GM21825 (cell line): ENCODE data around the gene AURKA.

Source experiments
- ATAC-seq: cut with Tn5 transposase; IDR thresholded peaks from one replicate; pipeline ENCODE4 v1.9.1; 2021; ENCODE audit warnings: mild to moderate bottlenecking, moderate library complexity; ENCODE audit not compliant: unreplicated experiment

The AURKA gene

GRCh38 chr20:56392132-56392880 is at the start of gene AURKA, which contains the start of gene CSTF1:
Gene AURKA (minus strand): TSS chr20:56392215. CDS start chr20:56388197, 4,018 bp downstream.
Gene CSTF1 (plus strand): TSS chr20:56392645. CDS start chr20:56395553, 2,908 bp downstream.
- peak; percentile 92 for ATAC-seq

- ATAC-seq: peak; percentile 81
Observed at GRCh38 chr20:56440346-56441007, 48.5 kb upstream of the AURKA start.

- ATAC-seq: no peak
Observed at GRCh38 chr20:56439771-56440291, 47.8 kb upstream of the AURKA start.

GRCh38 chr20:56438284-56438683 is 46.3 kb upstream of the AURKA start:
- ATAC-seq: no peak

- ATAC-seq: no peak
Observed at GRCh38 chr20:56437196-56437960, 45.4 kb upstream of the AURKA start.

- no peak for ATAC-seq
Observed at GRCh38 chr20:56433880-56434255, 41.9 kb upstream of the AURKA start.

- ATAC-seq: no peak
Observed at GRCh38 chr20:56433221-56433879, 41.3 kb upstream of the AURKA start.

GRCh38 chr20:56431471-56431870 is 39.5 kb upstream of the AURKA start:
- no peak for ATAC-seq

- ATAC-seq: no peak
Observed at GRCh38 chr20:56430957-56431356, 38.9 kb upstream of the AURKA start.

- no peak for ATAC-seq
Observed at GRCh38 chr20:56430461-56430860, 38.4 kb upstream of the AURKA start.

- no peak for ATAC-seq
Observed at GRCh38 chr20:56429941-56430340, 37.9 kb upstream of the AURKA start.

- no peak for ATAC-seq
Observed at GRCh38 chr20:56429502-56429901, 37.5 kb upstream of the AURKA start.

- ATAC-seq: no peak
Observed at GRCh38 chr20:56428881-56429280, 36.9 kb upstream of the AURKA start.

GRCh38 chr20:56428410-56428809 is 36.4 kb upstream of the AURKA start:
- no peak for ATAC-seq

- no peak for ATAC-seq
Observed at GRCh38 chr20:56427797-56428196, 35.8 kb upstream of the AURKA start.

- no peak for ATAC-seq
Observed at GRCh38 chr20:56426926-56427325, 34.9 kb upstream of the AURKA start.

- ATAC-seq: no peak
Observed at GRCh38 chr20:56426026-56426425, 34.0 kb upstream of the AURKA start.

- ATAC-seq: no peak
Observed at GRCh38 chr20:56424931-56425330, 32.9 kb upstream of the AURKA start.

GRCh38 chr20:56423886-56424285 is 31.9 kb upstream of the AURKA start:
- ATAC-seq: no peak

GRCh38 chr20:56423211-56423610 is 31.2 kb upstream of the AURKA start:
- ATAC-seq: no peak

- no peak for ATAC-seq
Observed at GRCh38 chr20:56422824-56423189, 30.8 kb upstream of the AURKA start.
